Esophagus muscularis mucosa (tissue), 4 donors: Measurements from ENCODE around the gene GRB14. TPM values are rescaled to one million over a fixed set of nuclear protein-coding genes. Genes with fewer than 3 reads are reported as not detected.

Experiments used
- DNase-seq: peaks from one replicate; pipeline ENCODE4 v3.0.0-alpha.2; 2017; ENCODE audit errors: extremely low spot score
- H3K27ac ChIP-seq, 4 donors: fragments of 200-600 bp; sonication (generic); replicated peaks in 1 of 4; 1 replicate in 3 of 4; 2 replicates in 1 of 4; pipeline ENCODE4 v1.5.1; 2016 to 2019; ENCODE audit warnings: mild to moderate bottlenecking in 1 of 4
- H3K27me3 ChIP-seq, 4 donors: fragments of 200-600 bp; sonication (generic); one replicate each; pipeline versions ENCODE4 v1.5.1 to v1.6.0; 2016 to 2019
- H3K36me3 ChIP-seq, 4 donors: fragments of 200-600 bp; sonication (generic); one replicate each; pipeline ENCODE4 v1.5.1; 2016 to 2019
- H3K4me1 ChIP-seq, 4 donors: fragments of 200-600 bp; sonication (generic); one replicate each; pipeline ENCODE4 v1.5.1; 2016 to 2019
- H3K4me3 ChIP-seq, 4 donors: fragments of 200-600 bp; sonication (generic); 1 replicate in 2 of 4; 2 replicates in 2 of 4; pipeline ENCODE4 v1.5.1; 2016 to 2019; ENCODE audit warnings: mild to moderate bottlenecking in 4 of 4, moderate library complexity in 1 of 4
- H3K9me3 ChIP-seq, 4 donors: fragments of 200-600 bp; sonication (generic); 1 replicate in 3 of 4; 2 replicates in 1 of 4; pipeline ENCODE4 v1.5.1; 2016 to 2019
- EP300 ChIP-seq: sonication (generic); formaldehyde crosslinking; IDR thresholded peaks from one replicate; pipeline ENCODE4 v1.6.1; 2017; ENCODE audit warnings: antibody characterized with exemption
- POLR2A ChIP-seq: fragments of 450-650 bp; IDR thresholded peaks from one replicate; pipeline ENCODE4 v1.6.1; 2017; ENCODE audit warnings: antibody characterized with exemption, moderate library complexity, mild to moderate bottlenecking, low read depth
- POLR2AphosphoS5 ChIP-seq, 2 donors: sonication (generic); formaldehyde crosslinking; IDR thresholded peaks; one replicate each; pipeline ENCODE4 v1.6.1; 2017; ENCODE audit warnings: antibody characterized with exemption in 2 of 2
- WGBS: methylation state at CpG from one replicate; pipeline ENCODE4 v1.1.5; 2018; 5-methylcytosine and 5-hydroxymethylcytosine counted together
- intact Hi-C: fragments of 100-400 bp; cut with DNase I; formaldehyde crosslinking; loops from one replicate; pipeline ENCODE4 v1.15.1; 2023
- total RNA-seq, 4 donors: library from RNA; depleted of rRNA; stranded (reverse); fragments of >200 nt; gene quantifications; one replicate each; pipeline versions ENCODE4 v1.1.0 to v1.2.1, GENCODE V29; 2016
- TF ChIP-seq, protein P1 (sequence below), 3 experiments: fragments of 200-600 bp in 2 of 3; fragments of 450-650 bp in 1 of 3; sonication (generic) in 2 of 3; IDR thresholded peaks; one replicate each; pipeline ENCODE4 v1.5.1; 2017 to 2019; ENCODE audit warnings: antibody characterized with exemption in 3 of 3, mild to moderate bottlenecking in 2 of 3, moderate library complexity in 1 of 3

The GRB14 gene
- total RNA-seq, 4 donors from 2014 or later = 3.3 to 6.3 (median 4.3) TPM

DNA sequence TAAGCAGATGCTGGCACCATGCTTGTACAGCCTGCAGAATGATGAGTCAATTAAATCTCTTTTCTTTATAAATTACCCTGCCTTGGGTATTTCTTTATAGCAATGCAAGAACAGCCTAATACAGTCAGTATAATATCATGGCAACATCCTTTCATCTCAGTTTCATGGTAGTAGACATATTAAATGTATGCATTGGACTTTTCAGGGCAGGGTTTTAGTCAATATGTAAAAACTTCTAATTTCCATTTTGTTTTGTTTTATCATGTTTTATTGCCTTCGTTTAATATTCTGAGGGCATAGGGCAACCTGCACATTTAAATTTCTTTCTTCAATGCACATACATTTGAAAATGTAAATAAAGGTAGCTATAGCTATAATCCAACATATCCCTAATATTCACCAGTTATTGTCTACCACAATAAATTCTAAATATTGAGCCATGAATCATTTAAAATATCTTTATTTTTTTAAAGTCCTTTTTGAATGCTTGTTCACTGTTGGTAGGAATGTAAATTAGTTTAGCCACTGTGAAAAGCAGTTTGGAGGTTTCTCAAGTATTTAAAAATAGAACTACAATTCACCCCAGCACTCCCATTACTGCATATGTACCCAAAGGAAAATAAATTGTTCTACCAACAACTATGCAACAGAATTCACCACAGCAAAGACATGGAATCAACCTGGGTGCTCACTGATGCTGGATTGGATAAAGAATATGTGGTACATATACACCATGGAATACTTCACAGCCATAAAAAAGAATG, 41.8 kb upstream of the GRB14 start:
- H3K27me3 ChIP-seq = no peaks in the 10 kb centered on the region
- H3K36me3 ChIP-seq = peaks cover 0 to under 1% (median 0%) of the 10 kb centered on the region in 4 donors
- H3K4me1 ChIP-seq = peaks cover 3 to 25% (median 23%) of the 10 kb centered on the region in 4 donors
- intact Hi-C loops = no loop called here
- H3K4me3 ChIP-seq = no peak overlapping the region
- TF ChIP-seq EP300 = no peak
- WGBS = 91% methylated on average over 1 of the region's 1 CpG
- no peak for DNase-seq
- no peaks in the 10 kb centered on the region for H3K9me3 ChIP-seq
- H3K27ac ChIP-seq = peak overlapping the region in 2 of 4 donors; percentile 43 to 60

- H3K9me3 ChIP-seq = no peaks in the 10 kb centered on the region
- no peak overlapping the region for H3K4me3 ChIP-seq
- peak overlapping the region; percentile 2 to 60 (median 23) for H3K27ac ChIP-seq
- no peaks in the 10 kb centered on the region for H3K27me3 ChIP-seq
- peaks cover 3 to 25% (median 23%) of the 10 kb centered on the region in 4 donors for H3K4me1 ChIP-seq
- intact Hi-C loops = no loop called here
- H3K36me3 ChIP-seq = peaks cover 0 to 4% (median 0%) of the 10 kb centered on the region in 4 donors
- WGBS = 40% methylated on average over 1 of the region's 1 CpG
- no peak for DNase-seq
- TF ChIP-seq, protein P1, sequence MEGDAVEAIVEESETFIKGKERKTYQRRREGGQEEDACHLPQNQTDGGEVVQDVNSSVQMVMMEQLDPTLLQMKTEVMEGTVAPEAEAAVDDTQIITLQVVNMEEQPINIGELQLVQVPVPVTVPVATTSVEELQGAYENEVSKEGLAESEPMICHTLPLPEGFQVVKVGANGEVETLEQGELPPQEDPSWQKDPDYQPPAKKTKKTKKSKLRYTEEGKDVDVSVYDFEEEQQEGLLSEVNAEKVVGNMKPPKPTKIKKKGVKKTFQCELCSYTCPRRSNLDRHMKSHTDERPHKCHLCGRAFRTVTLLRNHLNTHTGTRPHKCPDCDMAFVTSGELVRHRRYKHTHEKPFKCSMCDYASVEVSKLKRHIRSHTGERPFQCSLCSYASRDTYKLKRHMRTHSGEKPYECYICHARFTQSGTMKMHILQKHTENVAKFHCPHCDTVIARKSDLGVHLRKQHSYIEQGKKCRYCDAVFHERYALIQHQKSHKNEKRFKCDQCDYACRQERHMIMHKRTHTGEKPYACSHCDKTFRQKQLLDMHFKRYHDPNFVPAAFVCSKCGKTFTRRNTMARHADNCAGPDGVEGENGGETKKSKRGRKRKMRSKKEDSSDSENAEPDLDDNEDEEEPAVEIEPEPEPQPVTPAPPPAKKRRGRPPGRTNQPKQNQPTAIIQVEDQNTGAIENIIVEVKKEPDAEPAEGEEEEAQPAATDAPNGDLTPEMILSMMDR (IDR thresholded peaks at IDR 0.05) = no peak
- TF ChIP-seq POLR2A (no peak), POLR2AphosphoS5 (IDR thresholded peaks at IDR 0.05) (no peak), EP300 (no peak)
Measured at GRCh38 chr2:164662066-164662465, 40.8 kb upstream of the GRB14 start.

DNA sequence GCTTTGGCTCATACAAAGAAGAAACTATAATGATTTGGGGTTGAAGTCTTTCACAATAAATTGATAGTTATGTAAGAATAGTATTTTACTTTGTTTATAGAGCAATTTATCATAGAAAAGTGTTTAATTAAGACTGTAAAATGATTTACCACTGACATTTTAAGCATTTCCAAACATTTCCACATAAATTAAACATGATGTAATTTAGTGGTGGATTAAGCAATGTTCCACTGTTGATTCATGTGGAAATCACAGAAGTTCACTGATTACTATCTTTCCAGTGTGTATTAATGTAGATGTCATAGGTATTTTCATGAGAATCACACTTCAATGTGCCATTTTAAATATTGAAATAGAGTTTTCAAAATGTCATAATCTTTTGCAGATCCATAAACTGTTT, 40.1 kb upstream of the GRB14 start:
- H3K27ac ChIP-seq = no peak overlapping the region
- peaks cover 3 to 25% (median 23%) of the 10 kb centered on the region in 4 donors for H3K4me1 ChIP-seq
- H3K4me3 ChIP-seq = no peak overlapping the region
- H3K9me3 ChIP-seq = no peaks in the 10 kb centered on the region
- intact Hi-C loops = no loop called here
- peaks cover 0 to 4% (median 0%) of the 10 kb centered on the region in 4 donors for H3K36me3 ChIP-seq
- TF ChIP-seq POLR2A (no peak), POLR2AphosphoS5 (IDR thresholded peaks at IDR 0.05) (no peak), EP300 (no peak)
- TF ChIP-seq, protein P1 (IDR thresholded peaks at IDR 0.05) = no peak
- H3K27me3 ChIP-seq = no peaks in the 10 kb centered on the region
- DNase-seq = no peak

- no peak for DNase-seq
- peaks cover 0 to 4% (median 0%) of the 10 kb centered on the region in 4 donors for H3K36me3 ChIP-seq
- 75% methylated on average over 2 of the region's 2 CpGs for WGBS
Measured at GRCh38 chr2:164657129-164657528, 35.8 kb upstream of the GRB14 start.

DNA sequence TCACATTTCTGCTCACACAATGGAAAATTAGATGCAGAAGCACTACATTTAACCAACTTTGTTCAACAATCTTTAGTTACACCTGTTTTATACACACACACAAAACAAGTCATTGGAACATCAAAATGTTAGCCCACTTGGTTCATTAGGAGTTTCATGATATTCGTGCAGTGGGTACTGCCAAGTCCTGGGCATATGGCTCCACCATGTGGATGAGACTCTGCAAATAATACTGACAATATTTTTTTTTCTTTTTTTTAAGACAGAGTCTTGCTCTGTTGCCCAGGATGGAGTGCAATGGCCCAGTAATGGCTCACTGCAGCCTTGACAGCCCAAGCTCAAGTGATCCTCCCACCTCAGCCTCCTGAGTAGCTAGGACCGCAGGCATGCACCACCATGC, 34.5 kb upstream of the GRB14 start:
- Histone ChIP-seq H3K4me1 (peaks cover 0 to 8% (median 0%) of the 10 kb centered on the region in 4 donors), H3K27me3 (no peaks in the 10 kb centered on the region), H3K27ac (no peak overlapping the region), H3K36me3 (peaks cover 0 to 4% (median 0%) of the 10 kb centered on the region in 4 donors), H3K4me3 (no peak overlapping the region), H3K9me3 (peaks cover 0 to 6% (median 0%) of the 10 kb centered on the region in 4 donors)
- 88% methylated on average over 2 of the region's 2 CpGs for WGBS
- TF ChIP-seq, protein P1 (IDR thresholded peaks at IDR 0.05) = no peak
- intact Hi-C loops = no loop called here
- DNase-seq = no peak

More at GRCh38 chr2:164657129-164657528, 35.8 kb upstream of the GRB14 start:
- Histone ChIP-seq H3K4me1 (peaks cover 3 to 21% (median 11%) of the 10 kb centered on the region in 4 donors), H3K27ac (no peak overlapping the region), H3K9me3 (no peaks in the 10 kb centered on the region), H3K27me3 (no peaks in the 10 kb centered on the region), H3K4me3 (no peak overlapping the region)
- intact Hi-C loops = no loop called here
- TF ChIP-seq, protein P1 (IDR thresholded peaks at IDR 0.05) = no peak
- TF ChIP-seq POLR2A (no peak), POLR2AphosphoS5 (IDR thresholded peaks at IDR 0.05) (no peak), EP300 (no peak)
